Glutamatergic neuron (in vitro differentiated cells): ENCODE results near the gene RIPOR2. TPM values are rescaled to one million over a fixed set of nuclear protein-coding genes. Genes with fewer than 3 reads are reported as not detected.

Experiments
- DNase-seq: peaks from one replicate; pipeline ENCODE4 v3.0.0; 2022
- H3K27ac Mint-ChIP-seq: one replicate; pipeline ENCODE4 v1.8.0; 2020; ENCODE audit warnings: mild to moderate bottlenecking, mixed read lengths, inconsistent platforms; ENCODE audit not compliant: unreplicated experiment
- H3K27me3 Mint-ChIP-seq: one replicate; pipeline ENCODE4 v1.8.0; 2020; ENCODE audit warnings: mild to moderate bottlenecking, moderate library complexity, mixed read lengths, inconsistent platforms; ENCODE audit not compliant: unreplicated experiment
- H3K36me3 Mint-ChIP-seq: one replicate; pipeline ENCODE4 v1.8.0; 2020; ENCODE audit warnings: mild to moderate bottlenecking, mixed read lengths, inconsistent platforms; ENCODE audit not compliant: unreplicated experiment
- H3K4me1 Mint-ChIP-seq: one replicate; pipeline ENCODE4 v1.8.0; 2020; ENCODE audit warnings: mild to moderate bottlenecking, low read depth, mixed read lengths, inconsistent platforms; ENCODE audit not compliant: unreplicated experiment
- H3K4me3 Mint-ChIP-seq: one replicate; pipeline ENCODE4 v1.8.0; 2020; ENCODE audit warnings: mild to moderate bottlenecking, mixed read lengths, inconsistent platforms; ENCODE audit not compliant: unreplicated experiment
- H3K9me3 Mint-ChIP-seq: one replicate; pipeline ENCODE4 v1.8.0; 2020; ENCODE audit warnings: mild to moderate bottlenecking, moderate library complexity, mixed read lengths, inconsistent platforms; ENCODE audit not compliant: unreplicated experiment
- CTCF ChIP-seq: fragments of 200-600 bp; sonication (generic); IDR thresholded peaks from one replicate; pipeline ENCODE4 v1.5.0; 2021; ENCODE audit not compliant: partially characterized antibody, unreplicated experiment
- total RNA-seq: library from RNA; stranded (reverse); fragmentation: NEBNext Ultra II Directional; extraction: Animal tissue kit (Norgen Biotek cat#: 25700); gene quantifications from one replicate; pipeline ENCODE4 v1.2.1, GENCODE V29; 2021; ENCODE audit not compliant: unreplicated experiment

RIPOR2 gene
- total RNA-seq, 1 donor from 2014 or later = 82.2 TPM

DNA sequence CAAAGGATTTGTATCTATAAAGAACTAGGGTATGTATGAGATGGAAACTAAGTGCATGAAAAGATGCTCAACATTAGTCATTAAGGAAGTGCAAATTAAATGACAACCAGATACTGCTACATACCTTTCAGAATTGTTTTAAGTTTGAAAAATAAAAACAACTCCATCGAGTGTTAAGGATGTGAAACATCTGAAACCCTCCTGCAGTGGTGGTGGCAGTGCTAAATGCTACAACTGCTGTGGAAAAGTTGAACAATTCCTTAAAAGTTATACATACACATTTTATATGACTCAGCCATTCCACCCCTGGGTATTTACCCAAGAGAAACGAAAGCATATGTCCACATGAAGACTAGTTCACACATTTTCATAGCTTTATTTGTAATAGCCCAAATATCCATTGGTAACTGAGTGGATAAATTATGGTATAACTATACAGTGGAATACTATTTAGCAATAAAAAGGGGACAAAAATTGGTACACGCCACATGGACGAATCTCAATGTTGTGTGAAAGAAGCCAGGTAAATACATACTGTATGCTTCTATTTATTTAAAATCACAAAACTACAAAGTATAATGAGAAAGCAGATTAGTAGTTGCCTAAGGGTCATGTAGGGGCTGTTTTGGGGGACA is 147.6 kb downstream of the RIPOR2 start:
- Mint-ChIP-seq H3K36me3 (no peaks in the 10 kb centered on the region), H3K4me1 (no peaks in the 10 kb centered on the region), H3K4me3 (no peak overlapping the region), H3K27me3 (no peaks in the 10 kb centered on the region), H3K27ac (no peak overlapping the region), H3K9me3 (no peaks in the 10 kb centered on the region)
- no peak for TF ChIP-seq CTCF
- DNase-seq = no peak

DNA sequence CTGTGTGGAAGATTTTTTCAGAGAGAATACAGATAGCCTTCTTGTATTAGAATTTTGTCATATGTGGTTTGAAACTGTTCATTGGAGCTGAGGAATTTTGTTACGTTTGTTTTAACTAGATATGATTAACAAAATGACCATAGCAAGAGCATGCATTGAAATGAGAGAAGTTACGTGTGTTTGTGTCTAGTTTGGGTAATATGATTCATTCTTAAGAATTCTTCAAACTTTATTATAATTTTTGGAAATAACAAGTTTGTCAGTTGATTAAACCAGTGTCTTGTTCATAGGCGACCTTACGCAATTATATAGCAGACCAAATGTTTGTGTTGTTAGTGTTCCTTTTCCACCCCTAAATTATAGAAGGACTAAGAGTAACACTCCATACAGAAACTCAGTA is 155.6 kb downstream of the RIPOR2 start:
- Mint-ChIP-seq H3K27ac (no peak overlapping the region), H3K4me1 (peaks cover 7% of the 10 kb centered on the region), H3K27me3 (no peaks in the 10 kb centered on the region), H3K9me3 (no peaks in the 10 kb centered on the region), H3K36me3 (no peaks in the 10 kb centered on the region), H3K4me3 (no peak overlapping the region)
- no peak for TF ChIP-seq CTCF
- no peak for DNase-seq

DNA sequence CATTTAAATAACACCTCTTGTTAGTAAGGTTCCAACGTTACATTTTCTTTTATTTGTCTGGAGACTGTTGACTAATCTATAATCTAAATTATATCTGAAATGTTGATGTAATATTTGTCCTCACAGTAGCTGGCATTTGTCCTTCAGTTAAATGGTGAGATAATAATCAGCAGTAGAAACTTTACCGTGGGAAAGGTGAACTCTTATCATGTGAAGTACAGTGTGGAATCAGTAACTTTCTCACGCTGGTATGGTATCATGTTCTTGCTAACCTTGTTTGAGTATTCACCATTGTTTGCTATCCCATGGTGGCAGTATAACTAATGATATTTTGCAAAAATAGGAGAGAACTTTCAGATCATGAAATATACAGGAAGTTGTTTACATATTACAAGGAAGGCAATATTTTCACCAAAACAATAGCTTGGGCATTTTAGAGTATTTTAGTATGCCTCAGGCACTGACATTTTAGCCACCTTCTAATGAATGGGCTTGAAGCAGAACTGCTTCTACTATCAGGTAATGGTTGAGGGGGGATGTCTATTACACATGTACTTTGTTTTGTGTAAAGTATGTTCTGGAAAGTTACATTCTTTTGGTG is 156.2 kb downstream of the RIPOR2 start:
- H3K36me3 Mint-ChIP-seq = no peaks in the 10 kb centered on the region
- no peaks in the 10 kb centered on the region for H3K27me3 Mint-ChIP-seq
- H3K4me1 Mint-ChIP-seq = peaks cover 7% of the 10 kb centered on the region
- H3K4me3 Mint-ChIP-seq = no peak overlapping the region
- peaks cover 1% of the 10 kb centered on the region for H3K9me3 Mint-ChIP-seq
- TF ChIP-seq CTCF = no peak
- no peak for DNase-seq
- no peak overlapping the region for H3K27ac Mint-ChIP-seq

- TF ChIP-seq CTCF = no peak
- H3K27me3 Mint-ChIP-seq = no peaks in the 10 kb centered on the region
- DNase-seq = no peak
- H3K4me1 Mint-ChIP-seq = peaks cover 7% of the 10 kb centered on the region
- no peak overlapping the region for H3K4me3 Mint-ChIP-seq
- H3K36me3 Mint-ChIP-seq = no peaks in the 10 kb centered on the region
- peaks cover 1% of the 10 kb centered on the region for H3K9me3 Mint-ChIP-seq
- H3K27ac Mint-ChIP-seq = no peak overlapping the region
These were observed 156.9 kb downstream of the RIPOR2 start for GRCh38 chr6:24778878-24779277.

- H3K27ac Mint-ChIP-seq = no peak overlapping the region
- DNase-seq = no peak
- no peak for TF ChIP-seq CTCF
- peaks cover 7% of the 10 kb centered on the region for H3K4me1 Mint-ChIP-seq
- H3K27me3 Mint-ChIP-seq = no peaks in the 10 kb centered on the region
- H3K9me3 Mint-ChIP-seq = peaks cover 1% of the 10 kb centered on the region
- H3K36me3 Mint-ChIP-seq = no peaks in the 10 kb centered on the region
- H3K4me3 Mint-ChIP-seq = no peak overlapping the region
These were observed 157.6 kb downstream of the RIPOR2 start for GRCh38 chr6:24778121-24778520.
